ENCODE results near the gene GIMAP7.

GRCh38 chr7:150502519-150502918 is 12.2 kb upstream of the GIMAP7 start:
- TF ChIP-seq CTCF (IDR thresholded peaks at IDR 0.05) (no peak), POLR2A (IDR thresholded peaks at IDR 0.05) (no peak), POLR2AphosphoS5 (IDR thresholded peaks at IDR 0.05) (no peak), EP300 (IDR thresholded peaks at IDR 0.05; ENCODE audit: low read depth) (no peak)
